Neural cell (in vitro differentiated cells): ENCODE measurements around the gene TRPM3. TPM values are rescaled to one million over a fixed set of nuclear protein-coding genes. Genes with fewer than 3 reads are reported as not detected.

Experiments used
- H2AFZ ChIP-seq: fragments of 200-600, 300-800 bp; sonication (generic), shearing (Covaris generic); 2 replicates; pipeline ENCODE4 v1.6.0; 2014; ENCODE audit warnings: low read depth, mild to moderate bottlenecking, antibody characterized with exemption, low read length, moderate library complexity
- H3F3A ChIP-seq: fragments of 200-600 bp; shearing (Covaris generic); 2 replicates; pipeline ENCODE4 v1.6.1; 2016; ENCODE audit warnings: mild to moderate bottlenecking, moderate library complexity, mixed read lengths, antibody characterized with exemption, low read length; ENCODE audit not compliant: insufficient read depth, poor library complexity, severe bottlenecking
- H3K27ac ChIP-seq: fragments of 200-600, 300-800 bp; sonication (generic), shearing (Covaris generic); 2 replicates; pipeline ENCODE4 v1.5.1; 2014; ENCODE audit warnings: mild to moderate bottlenecking, low read length, moderate library complexity
- H3K27me3 ChIP-seq: fragments of 300-800, 200-600 bp; sonication (generic), shearing (Covaris generic); 2 replicates; pipeline ENCODE4 v1.6.0; 2014; ENCODE audit warnings: mild to moderate bottlenecking, low read depth, low read length, moderate library complexity; ENCODE audit not compliant: insufficient read depth
- H3K36me3 ChIP-seq: fragments of 300-800, 200-600 bp; sonication (generic), shearing (Covaris generic); 2 replicates; pipeline ENCODE4 v1.5.1; 2014; ENCODE audit warnings: mild to moderate bottlenecking, antibody characterized with exemption, low read length, moderate library complexity; ENCODE audit not compliant: insufficient read depth
- H3K4me2 ChIP-seq: fragments of 300-800, 200-600 bp; sonication (generic), shearing (Covaris generic); 2 replicates; pipeline ENCODE4 v1.6.0; 2014; ENCODE audit warnings: mild to moderate bottlenecking, low read length
- H3K4me3 ChIP-seq: fragments of 300-800, 200-600 bp; sonication (generic), shearing (Covaris generic); 2 replicates; pipeline ENCODE4 v1.5.1; 2014; ENCODE audit warnings: mild to moderate bottlenecking, low read length, moderate library complexity
- H3K79me2 ChIP-seq: fragments of 200-600 bp; shearing (Covaris generic); replicated peaks from 2 replicates; pipeline ENCODE4 v1.6.0; 2014; ENCODE audit warnings: mild to moderate bottlenecking, low read length, moderate library complexity; ENCODE audit not compliant: insufficient read depth
- H3K9ac ChIP-seq: fragments of 300-800, 200-600 bp; sonication (generic), shearing (Covaris generic); 2 replicates; pipeline ENCODE4 v1.6.1; 2016; ENCODE audit warnings: mild to moderate bottlenecking, low read length, mixed read lengths
- H3K9me2 ChIP-seq: fragments of 200-600 bp; shearing (Covaris generic); 2 replicates; pipeline ENCODE4 v1.6.1; 2016; ENCODE audit warnings: mild to moderate bottlenecking, low read length, mixed read lengths; ENCODE audit not compliant: insufficient read depth
- H3K9me3 ChIP-seq: fragments of 200-600, 300-800 bp; sonication (generic), shearing (Covaris generic); 2 replicates; pipeline ENCODE4 v1.6.1; 2016; ENCODE audit warnings: mild to moderate bottlenecking, mixed run types, low read length, moderate library complexity, mixed read lengths
- H4K20me1 ChIP-seq: fragments of 200-600 bp; shearing (Covaris generic); 2 replicates; pipeline ENCODE4 v1.6.1; 2016; ENCODE audit warnings: mild to moderate bottlenecking, mixed run types; ENCODE audit not compliant: insufficient read depth
- CTCF ChIP-seq: fragments of 450-650 bp; IDR thresholded peaks from 2 replicates; pipeline ENCODE4 v1.5.1; 2014; ENCODE audit warnings: antibody characterized with exemption, mild to moderate bottlenecking, moderate library complexity; ENCODE audit not compliant: poor library complexity, severe bottlenecking
- EP300 ChIP-seq: fragments of 450-650 bp; conservative IDR thresholded peaks from 2 replicates; pipeline ENCODE4 v1.6.1; 2014; ENCODE audit warnings: antibody characterized with exemption, mild to moderate bottlenecking, moderate library complexity; ENCODE audit not compliant: poor library complexity, severe bottlenecking
- EZH2 ChIP-seq: fragments of 200-600, 300-800 bp; shearing (Covaris generic), sonication (generic); IDR thresholded peaks from 2 replicates; pipeline ENCODE4 v1.6.1; 2014; ENCODE audit warnings: antibody characterized with exemption, low read length, borderline replicate concordance, mild to moderate bottlenecking; ENCODE audit not compliant: insufficient read depth, poor library complexity, severe bottlenecking
- MXI1 ChIP-seq: fragments of 450-650 bp; conservative IDR thresholded peaks from 2 replicates; pipeline ENCODE4 v1.6.1; 2014; ENCODE audit warnings: antibody characterized with exemption, mild to moderate bottlenecking; ENCODE audit not compliant: poor library complexity, severe bottlenecking
- POLR2AphosphoS5 ChIP-seq: IDR thresholded peaks from 2 replicates; pipeline ENCODE4 v1.6.1; 2012
- RAD21 ChIP-seq: fragments of 450-650 bp; conservative IDR thresholded peaks from 2 replicates; pipeline ENCODE4 v1.6.1; 2014; ENCODE audit warnings: antibody characterized with exemption, mild to moderate bottlenecking, moderate library complexity
- REST ChIP-seq: IDR thresholded peaks from 2 replicates; pipeline ENCODE4 v1.6.1; 2012; ENCODE audit warnings: borderline replicate concordance
- SMC3 ChIP-seq: fragments of 450-650 bp; conservative IDR thresholded peaks from 2 replicates; pipeline ENCODE4 v1.6.1; 2014; ENCODE audit warnings: antibody characterized with exemption, mild to moderate bottlenecking, moderate library complexity; ENCODE audit not compliant: poor library complexity
- TAF1 ChIP-seq: IDR thresholded peaks from 2 replicates; pipeline ENCODE4 v1.6.1; 2012; ENCODE audit warnings: low read depth
- polyA plus RNA-seq: library from polyadenylated mRNA; depleted of rRNA; stranded (reverse); fragments of >200 nt; gene quantifications from 2 replicates; pipeline ENCODE4 v1.2.3, GENCODE V29; 2014

TRPM3 gene
- polyA plus RNA-seq, 1 donor from 2014 or later, result 1.3 TPM

- H3K9me3 ChIP-seq, result no peaks in the 10 kb centered on the region
- TF ChIP-seq EP300 (no peak), SMC3 (no peak), MXI1 (no peak), CTCF (no peak), EZH2 (no peak), POLR2AphosphoS5 (no peak), TAF1 (no peak), RAD21 (no peak), REST (no peak)
- no peaks in the 10 kb centered on the region for H3K36me3 ChIP-seq
- no peaks in the 10 kb centered on the region for H3F3A ChIP-seq
- no peaks in the 10 kb centered on the region for H3K9me2 ChIP-seq
- H4K20me1 ChIP-seq, result no peaks in the 10 kb centered on the region
- H3K4me2 ChIP-seq, result no peak overlapping the region
- H3K4me3 ChIP-seq, result no peak overlapping the region
- H3K79me2 ChIP-seq, result no peaks in the 10 kb centered on the region
- no peak overlapping the region for H3K9ac ChIP-seq
- H3K27me3 ChIP-seq, result no peaks in the 10 kb centered on the region
- H3K27ac ChIP-seq, result no peak overlapping the region
- H2AFZ ChIP-seq, result no peak overlapping the region
Observed at GRCh38 chr9:70603020-70603411, 518.4 kb downstream of the TRPM3 start.

GRCh38 chr9:70602321-70603019, 519.0 kb downstream of the TRPM3 start:
- Histone ChIP-seq H3K4me3 (no peak overlapping the region), H2AFZ (peak overlapping the region; percentile 16), H3K9ac (no peak overlapping the region)

More at GRCh38 chr9:70602321-70603019, 519.0 kb downstream of the TRPM3 start:
- H3K27me3 ChIP-seq, result no peaks in the 10 kb centered on the region
- H3K36me3 ChIP-seq, result no peaks in the 10 kb centered on the region
- H3K27ac ChIP-seq, result no peak overlapping the region
- no peaks in the 10 kb centered on the region for H3K9me2 ChIP-seq
- H4K20me1 ChIP-seq, result no peaks in the 10 kb centered on the region
- TF ChIP-seq EP300 (no peak), MXI1 (no peak), REST (peak; percentile 79), TAF1 (no peak), RAD21 (peak; percentile 99), POLR2AphosphoS5 (no peak), EZH2 (no peak), CTCF (peak; percentile 96), SMC3 (peak; percentile 97)
- H3F3A ChIP-seq, result no peaks in the 10 kb centered on the region
- H3K79me2 ChIP-seq, result no peaks in the 10 kb centered on the region
- no peak overlapping the region for H3K4me2 ChIP-seq
- no peaks in the 10 kb centered on the region for H3K9me3 ChIP-seq
